Activated gamma-delta T cell (primary cell): ENCODE measurements around the gene LRRC39.
"Not testable (repeated sequence)": the region's sequence is repeated elsewhere in the genome, so short reads cannot be mapped to it uniquely, and the experiment has no call there.

Experiments used
- DNase-seq: peaks from one replicate; lab custom pipeline; 2025; lab: John Stamatoyannopoulos, UW
- total RNA-seq, 2 donors: gene quantifications; one replicate each; lab custom pipeline; 2026; lab: John Stamatoyannopoulos, UW

LRRC39 gene
- total RNA-seq, result 3.2 to 4.7 reads per million in 2 donors

DNA sequence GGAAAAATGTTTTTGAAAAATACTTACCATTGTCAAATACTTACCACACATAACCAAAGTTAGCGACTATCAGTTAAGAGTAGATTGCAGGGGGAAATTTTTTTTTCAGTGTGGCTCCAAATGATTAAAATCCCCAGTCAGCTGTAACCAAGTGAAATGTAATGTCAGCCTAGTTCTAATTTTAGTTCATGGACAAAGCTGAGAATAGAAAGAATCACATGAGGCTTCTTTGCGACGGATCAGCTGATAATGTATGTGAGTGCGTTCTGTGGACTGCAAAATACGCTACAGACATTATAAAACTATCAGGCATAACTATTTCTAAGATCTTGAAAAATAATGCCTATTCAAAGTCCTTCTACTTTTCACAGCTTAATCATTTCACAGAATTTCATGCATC is at the start of gene LRRC39:
TSS of gene LRRC39 (minus strand) at position 166 of the 400 bp plus-strand sequence. CDS start 9,740 bp downstream, outside the sequence.
- no peak for DNase-seq

DNA sequence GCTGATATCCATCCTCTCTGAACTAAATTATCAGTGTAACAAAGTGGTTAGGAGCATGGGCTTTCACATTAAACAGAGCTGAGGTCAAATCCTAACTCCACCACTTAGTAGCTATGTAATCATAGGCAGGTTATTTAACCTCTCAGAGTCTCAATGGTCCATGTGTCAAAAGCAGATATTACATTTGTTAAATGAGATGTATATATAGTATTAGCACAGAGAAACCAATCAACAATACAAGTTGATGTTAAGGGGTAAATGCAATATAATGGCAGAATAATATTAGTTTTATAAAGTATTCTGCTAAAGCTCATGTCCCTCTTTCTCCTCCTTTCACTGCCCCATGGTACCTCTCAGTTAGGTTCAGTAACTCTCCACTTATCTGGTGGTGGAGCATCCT is 44.4 kb upstream of the LRRC39 start:
- no peak for DNase-seq

DNA sequence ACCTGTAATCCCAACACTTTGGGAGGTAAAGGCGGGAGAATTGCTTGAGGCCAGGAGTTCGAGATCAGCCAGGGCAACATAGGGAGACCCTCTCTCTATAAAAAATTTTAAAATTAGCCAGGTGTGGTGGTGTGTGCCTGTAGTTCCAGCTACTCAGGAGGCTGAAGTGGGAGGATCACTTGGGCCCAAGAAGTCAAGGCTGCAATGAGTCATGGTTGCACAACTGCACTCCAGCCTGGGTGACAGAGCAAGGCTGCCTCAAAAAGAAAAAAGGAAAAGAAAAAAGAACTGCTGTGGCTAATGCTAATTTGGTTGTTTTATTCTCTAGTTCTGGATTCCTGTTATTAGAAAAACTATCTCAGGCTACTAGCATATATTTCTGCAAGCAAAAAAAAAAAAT is 41.8 kb upstream of the LRRC39 start:
- no peak for DNase-seq

DNA sequence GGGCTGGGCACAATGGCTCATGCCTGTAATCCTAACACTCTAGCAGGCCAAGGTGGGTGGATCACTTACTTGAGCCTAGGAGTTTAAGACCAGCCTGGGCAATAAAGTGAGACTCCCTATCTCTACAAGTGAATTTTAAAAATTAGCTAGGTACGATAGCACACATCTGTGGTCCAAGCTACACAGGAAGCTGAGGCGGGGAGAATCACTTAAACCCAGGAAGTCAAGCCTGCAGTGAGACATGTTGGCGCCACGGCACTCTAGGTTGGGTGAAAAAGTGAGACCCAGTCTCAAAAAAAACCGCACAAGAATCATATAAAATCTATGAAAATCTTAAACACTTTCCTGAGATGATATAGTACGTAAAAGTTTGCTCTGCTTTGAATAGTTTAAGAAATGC is 41.4 kb upstream of the LRRC39 start:
- DNase-seq, result no peak

DNA sequence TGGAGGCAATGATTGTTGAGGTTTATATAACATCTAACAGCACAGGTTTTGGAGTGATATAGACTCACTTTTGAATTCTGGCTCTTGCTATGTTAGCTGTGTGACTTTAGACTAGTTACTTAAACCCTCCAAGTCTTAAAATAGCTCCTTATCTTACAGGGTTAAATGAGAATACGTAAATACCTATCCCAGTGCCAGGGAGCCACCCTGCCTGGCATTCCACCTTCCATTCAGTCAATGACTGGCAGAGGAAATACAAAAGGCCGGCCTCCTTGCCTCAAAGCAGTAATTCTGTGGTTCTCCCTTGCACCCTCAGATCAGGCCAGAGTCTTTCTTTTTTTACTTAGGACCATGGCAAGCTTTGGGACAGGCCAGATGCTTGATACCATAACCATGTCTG is 39.8 kb upstream of the LRRC39 start:
- no peak for DNase-seq

DNA sequence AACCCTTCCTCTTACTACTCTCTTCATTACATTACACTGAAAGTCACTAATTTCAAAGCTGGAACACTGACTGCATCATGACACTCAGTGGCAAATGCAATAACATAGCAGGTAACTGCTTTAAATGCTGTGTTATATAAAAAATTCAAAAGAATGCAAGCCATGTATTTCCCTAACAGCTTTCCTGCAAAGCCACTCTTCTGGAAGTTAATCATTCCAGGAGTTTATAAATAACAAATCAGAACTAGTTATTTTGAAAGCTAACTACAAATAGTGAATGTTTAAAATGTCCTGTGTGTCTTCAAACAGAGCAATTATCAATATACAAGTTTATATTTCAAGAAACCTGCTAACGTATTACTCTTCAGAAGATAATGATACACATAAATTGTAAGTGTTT is 37.0 kb upstream of the LRRC39 start:
- DNase-seq, result no peak

DNA sequence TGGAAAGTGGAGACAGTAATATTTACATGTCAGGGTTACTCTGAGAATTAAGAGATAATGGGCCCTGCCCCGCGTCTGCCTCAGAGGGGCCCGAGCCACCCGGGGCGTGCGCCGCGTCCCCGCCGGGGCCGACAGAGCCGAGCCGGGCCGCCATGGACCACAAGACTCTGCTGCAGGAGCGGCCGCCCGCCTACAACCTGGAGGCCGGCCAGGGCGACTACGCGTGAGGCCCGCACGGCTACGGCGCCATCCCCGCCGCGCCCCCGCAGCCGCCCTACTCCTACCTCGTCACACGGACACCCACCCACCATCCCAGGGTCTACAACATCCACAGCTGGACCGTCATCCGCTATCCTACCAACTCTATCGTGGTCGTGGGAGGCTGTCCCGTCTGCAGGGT is 35.1 kb upstream of the LRRC39 start:
- DNase-seq, result no peak

DNA sequence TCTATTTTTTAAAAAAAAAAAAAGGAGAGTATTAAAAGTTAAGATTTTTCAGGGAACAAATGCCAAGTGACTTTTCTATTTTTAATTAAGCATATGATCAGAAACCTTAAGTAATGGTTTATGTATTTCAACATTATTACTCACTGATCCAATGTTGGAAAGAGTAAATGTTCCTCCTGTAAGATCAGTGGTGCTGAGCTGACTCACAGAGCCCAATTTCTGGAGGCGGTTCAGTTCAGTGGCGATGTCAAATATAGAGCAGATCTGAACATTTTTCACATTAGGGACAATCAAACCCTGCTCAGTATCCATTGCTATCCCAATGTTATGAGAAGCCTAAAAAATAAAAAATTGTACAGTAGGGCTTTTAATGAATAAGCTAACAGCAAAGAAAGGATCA is 28.2 kb upstream of the LRRC39 start:
- no peak for DNase-seq

DNA sequence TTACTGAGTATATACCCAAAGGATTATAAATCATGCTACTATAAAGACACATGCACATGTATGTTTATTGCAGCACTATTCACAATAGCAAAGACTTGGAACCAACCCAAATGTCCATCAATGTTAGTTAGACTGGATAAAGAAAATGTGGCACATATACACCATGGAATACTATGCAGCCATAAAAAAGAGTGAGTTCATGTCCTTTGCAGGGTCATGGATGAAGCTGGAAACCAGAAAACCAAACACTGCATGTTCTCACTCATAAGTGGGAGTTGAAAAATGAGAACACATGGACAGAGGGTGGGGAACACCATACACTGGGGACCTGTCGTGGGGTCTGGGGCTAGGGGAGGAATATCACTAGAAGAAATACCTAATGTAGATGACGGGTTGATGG is 27.5 kb upstream of the LRRC39 start:
- DNase-seq, result not testable (repeated sequence)

DNA sequence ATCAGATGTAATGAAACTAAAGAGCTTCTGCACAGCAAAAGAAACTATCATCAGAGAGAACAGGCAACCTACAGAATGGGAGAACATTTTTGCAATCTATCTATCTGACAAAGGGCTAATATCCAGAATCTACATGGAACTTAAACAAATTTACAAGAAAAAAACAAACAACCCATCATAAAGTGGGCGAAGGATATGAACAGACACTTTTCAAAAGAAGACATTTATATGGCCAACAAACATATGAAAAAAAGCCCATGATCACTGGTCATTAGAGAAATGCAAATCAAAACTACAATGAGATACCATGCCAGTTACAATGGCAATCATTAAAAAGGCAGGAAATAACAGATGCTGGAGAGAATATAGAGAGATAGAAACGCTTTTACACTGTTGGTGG is 27.0 kb upstream of the LRRC39 start:
- DNase-seq, result not testable (repeated sequence)

DNA sequence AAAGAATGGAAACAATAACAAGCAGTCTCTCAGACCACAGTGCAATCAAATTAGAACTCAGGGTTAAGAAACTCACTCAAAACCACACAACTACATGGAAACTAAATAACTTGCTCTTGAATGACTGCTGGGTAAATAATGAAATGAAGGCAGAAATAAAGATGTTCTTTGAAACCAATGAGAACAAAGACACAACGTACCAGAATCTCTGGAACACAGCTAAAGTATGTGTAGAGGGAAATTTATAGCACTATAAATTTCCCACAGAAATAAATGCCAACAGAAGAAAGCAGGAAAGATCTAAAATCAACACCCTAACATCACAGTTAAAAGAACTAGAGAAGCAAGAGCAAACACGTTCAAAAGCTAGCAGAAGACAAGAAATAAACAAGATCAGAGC is 24.6 kb upstream of the LRRC39 start:
- DNase-seq, result not testable (repeated sequence)

DNA sequence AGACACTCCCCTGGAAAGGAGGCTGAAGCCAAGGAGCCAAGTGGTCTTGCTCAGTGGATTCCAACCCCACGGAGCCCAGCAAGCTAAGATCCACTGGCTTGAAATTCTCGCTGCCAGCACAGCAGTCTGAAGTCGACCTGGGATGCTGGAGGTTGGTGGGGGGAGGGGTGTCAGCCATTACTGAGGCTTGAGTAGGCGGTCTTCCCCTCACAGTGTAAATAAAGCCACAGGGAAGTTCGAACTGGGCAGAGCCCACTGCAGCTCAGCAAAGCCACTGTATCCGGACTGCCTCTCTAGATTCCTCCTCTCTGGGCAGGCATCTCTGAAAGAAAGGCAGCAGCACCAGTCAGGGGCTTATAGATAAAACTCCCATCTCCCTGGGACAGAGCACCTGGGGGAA is 22.0 kb upstream of the LRRC39 start:
- not testable (repeated sequence) for DNase-seq

DNA sequence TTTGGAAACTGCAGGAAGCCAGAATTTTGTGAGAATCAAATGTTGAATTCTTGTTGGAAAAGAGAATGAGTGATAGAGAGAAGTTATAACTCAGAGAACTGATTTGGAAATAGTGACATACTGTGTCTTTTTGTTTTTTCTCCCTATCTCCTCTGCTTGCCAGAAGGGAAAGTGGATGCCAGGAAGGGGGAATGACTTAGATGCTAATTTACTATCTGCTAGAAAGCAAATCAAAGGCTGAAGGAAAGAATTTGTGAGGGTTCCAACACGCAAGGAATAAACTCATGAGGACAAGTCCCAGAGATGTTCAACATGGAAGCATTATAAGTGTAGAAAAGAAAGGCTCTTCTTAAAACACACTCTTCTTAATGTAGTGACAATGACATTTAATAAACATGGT is 20.5 kb upstream of the LRRC39 start:
- no peak for DNase-seq

DNA sequence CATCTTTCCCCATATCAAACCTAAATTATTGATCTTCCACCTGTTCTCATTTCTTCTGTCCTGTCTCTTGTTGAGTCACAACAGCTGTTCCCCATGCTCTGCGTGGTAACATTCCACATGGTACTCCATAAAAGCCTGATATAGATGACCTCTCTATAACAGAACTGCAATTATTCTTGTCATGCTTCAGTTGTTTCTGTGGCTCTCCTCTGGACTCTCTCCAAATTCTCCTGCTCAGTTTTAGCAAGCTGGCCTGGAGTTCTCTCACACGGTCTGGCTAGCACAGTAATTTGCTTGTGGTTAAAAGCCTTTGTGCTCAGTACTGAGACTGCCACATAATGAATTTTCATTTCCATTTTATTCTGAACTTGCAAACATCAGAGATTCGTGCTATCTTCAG is 10.6 kb upstream of the LRRC39 start:
- DNase-seq, result no peak

DNA sequence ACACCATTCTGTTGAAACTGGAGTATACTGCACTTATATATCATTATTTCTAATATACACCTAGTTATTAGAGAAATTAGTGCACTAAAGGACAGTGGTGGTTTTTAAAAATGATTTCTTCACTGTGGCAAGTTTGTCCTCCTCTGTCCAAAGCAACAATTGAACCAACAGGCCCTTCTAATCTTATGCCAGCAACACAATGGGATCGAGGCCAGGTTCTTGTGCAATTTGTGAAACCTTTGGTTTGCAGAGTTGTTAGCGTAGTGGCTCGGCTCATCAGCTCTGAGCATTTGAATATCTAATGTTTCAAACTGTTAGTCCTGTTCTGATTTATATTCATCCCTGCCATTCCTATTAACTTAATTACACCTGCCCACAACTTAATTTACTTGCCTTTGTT is 9.9 kb upstream of the LRRC39 start:
- DNase-seq, result no peak

DNA sequence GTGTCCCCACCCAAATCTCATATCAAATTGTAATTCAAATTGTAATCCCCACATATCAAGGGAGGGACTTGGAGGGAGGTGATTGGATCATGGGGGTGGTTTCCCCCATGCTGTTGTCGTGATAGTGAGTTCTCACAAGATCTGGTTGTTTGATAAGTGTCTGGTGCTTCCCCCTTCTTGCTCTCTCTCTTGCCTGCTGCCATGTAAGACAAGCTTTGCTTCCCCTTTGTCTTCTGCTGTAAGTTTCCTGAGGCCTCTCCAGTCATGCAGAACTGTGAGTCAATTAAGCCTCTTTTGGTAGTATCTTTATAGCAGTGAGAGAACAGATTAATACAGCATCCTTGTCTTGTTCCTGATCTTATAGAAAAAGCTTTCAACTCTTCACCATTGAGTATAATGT is 6.5 kb upstream of the LRRC39 start:
- no peak for DNase-seq

DNA sequence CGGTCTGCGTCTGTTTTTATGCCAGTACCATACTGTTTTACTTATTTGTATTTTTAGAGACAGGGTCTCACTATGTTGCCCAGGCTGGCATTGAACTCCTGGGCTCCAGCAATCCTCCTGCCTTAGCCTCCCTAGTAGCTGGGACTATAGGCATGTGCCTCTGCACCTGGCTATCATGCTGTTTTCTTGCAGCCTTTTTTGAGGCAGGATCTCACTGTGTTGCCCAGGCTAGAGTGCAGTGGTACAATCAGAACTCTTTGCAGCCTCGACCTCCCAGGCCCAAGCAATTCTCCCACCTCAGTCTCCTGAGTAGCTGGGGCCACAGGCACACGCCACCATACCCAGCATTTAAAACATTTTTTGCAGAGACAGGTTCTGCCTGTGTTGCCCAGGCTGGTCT is 5.3 kb upstream of the LRRC39 start:
- DNase-seq, result no peak

DNA sequence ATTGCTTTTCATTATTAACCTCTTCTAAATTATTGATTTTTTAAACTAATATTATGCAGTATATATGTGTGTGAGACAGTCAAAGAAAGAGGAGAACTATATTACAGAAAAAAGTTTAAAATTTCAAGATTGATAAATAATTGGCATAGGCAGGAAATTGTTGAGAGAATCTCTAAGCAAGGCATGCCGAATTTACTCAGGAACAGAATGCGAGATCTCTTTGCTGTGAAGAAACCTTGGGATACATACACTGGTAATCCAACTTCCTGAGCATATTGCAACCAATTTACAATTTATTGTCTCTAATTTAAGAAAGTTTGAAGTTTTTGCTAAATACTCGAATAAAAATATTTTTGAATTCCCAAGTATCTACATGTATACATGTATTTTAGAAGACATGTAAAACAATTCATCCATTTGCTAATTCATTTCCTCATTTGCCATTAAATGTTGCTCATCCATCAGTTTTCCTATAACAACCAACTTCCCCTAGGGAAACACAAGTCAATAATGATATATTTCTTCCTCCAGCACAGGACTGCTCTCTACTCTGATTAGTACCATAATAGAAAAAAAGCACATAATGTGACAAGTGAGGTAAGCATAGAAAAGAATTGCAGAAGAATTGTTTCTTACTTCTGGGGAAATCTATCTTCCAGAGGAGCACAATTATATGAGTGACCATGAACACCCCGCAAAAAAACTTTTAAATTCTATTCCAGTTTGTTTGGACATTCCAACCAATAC is 588 bp downstream of the LRRC39 start:
- DNase-seq, result no peak

DNA sequence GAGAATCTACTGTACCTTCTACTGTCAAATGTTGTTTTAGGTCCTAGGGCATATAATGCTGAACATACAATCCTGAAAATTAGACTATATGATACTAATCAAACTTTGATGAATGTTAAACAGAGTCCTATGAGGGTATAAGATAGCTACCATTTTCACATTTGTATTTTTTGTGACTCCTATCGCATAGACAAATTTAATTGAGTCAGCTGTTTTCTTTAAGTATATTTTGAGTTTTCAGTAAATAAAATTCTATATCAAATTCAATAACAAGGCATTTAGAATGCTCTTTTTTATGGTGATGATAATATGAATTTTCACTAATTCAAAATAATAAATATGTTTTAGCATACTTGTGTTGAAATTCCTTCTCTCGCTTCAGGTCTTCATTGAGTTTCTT is 10.0 kb downstream of the LRRC39 start:
- DNase-seq, result no peak

DNA sequence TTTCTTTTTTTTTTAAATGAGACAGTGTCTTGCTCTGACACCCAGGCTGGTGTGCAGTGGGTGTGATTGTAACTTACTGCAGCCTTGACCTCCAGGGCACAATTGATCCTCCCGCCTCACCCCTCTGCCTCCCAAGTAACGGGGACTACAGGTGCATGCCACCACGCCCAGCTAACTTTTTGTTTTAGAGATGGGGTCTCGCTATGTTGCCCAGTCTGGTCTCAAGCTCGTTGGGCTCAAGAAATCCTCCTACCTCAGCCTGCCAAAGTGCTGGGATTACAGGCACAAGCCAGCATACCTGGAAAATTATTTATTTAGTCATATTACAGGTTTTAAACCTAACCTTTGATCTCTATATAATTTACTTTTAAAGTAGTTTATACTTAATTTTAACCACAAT is 13.4 kb downstream of the LRRC39 start:
- DNase-seq, result no peak

DNA sequence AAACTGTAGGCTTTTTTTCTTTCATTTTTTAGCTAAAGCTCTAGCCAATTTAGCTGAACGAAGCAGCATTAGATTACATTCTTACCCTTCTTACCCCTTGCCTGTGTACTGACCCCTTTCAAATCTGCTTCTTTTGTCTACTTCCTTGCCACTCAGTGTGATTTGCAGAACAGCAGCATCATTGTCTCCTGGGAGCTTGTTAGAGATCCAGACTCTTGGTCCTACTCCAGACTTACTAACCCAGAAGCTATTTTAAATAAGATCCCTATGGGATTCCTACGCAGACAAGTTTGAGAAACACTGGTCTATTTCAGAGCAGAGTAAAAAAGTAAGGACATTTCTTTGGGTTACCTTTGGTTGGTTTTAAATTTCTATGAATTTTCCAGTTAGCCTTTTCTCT is 13.8 kb downstream of the LRRC39 start:
- no peak for DNase-seq

DNA sequence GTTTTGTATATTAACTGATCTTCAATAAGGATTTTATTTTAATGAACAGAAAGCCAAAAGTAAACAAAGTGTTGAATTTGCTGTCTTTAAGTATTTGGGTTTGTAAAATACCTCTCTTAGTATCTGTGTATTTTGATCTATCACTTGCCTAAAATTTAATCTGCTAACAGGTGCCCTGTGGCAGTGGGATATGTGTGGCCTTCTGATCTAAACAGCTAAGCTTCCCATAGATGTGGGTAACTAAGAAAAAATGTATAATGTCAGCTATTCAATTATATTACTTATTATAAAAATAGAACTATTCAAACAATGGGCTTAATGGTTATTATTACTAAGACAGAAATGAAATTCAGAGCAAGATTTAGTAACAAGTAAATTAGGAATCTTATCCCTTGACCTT is 15.2 kb downstream of the LRRC39 start:
- DNase-seq, result no peak

DNA sequence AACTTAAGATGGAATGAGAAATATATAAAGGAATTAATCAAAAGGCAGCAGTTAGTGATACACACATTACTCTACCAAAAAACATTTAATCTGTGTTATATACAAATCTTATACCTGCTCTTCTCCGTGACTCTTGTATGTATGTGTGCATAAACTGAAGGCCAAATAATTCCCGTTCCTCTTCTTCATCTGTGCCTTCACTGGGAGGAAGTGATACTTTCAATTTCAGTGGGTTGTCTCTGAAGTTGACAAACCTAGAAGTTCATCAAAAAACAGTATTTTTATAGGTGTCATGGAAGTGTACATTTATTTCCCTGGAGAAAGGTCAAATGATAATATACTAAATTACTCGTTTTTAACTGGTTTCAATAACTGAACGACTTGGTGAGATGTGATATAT is 25.8 kb downstream of the LRRC39 start:
- no peak for DNase-seq

DNA sequence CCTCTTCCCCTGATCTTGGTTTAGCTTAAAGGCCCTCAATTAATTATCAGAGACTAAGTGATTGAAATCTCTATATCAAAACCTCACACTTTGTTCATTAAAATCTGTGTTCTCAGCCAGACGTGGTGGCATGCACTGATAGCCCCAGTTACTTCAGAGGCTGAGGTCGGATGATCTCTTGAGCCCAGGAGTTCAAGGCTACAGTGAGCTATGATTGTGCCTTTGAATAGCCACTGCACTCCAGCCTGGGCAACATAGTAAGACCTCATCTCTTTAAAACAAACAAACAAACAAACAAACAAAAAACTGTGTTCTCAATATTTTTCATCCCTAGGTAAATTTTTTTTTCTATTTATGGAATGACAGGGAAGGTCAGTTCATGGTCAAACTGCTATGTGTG is 26.4 kb downstream of the LRRC39 start:
- no peak for DNase-seq
